SK-N-SH treated with all-trans-retinoic acid at 6 μM for 48 hours (cell line): Measurements from ENCODE around the gene DIPK1B.

Source experiments
- ARNTL ChIP-seq: fragments of 450-650 bp; formaldehyde crosslinking; IDR thresholded peaks from 2 replicates; pipeline ENCODE4 v1.5.0; 2020; ENCODE audit warnings: low read depth, mild to moderate bottlenecking, moderate library complexity, borderline replicate concordance
- CSDC2 ChIP-seq: fragments of 250-450 bp; sonication (Bioruptor Pico); IDR thresholded peaks from 2 replicates; pipeline ENCODE4 v1.5.0; 2020; ENCODE audit warnings: mild to moderate bottlenecking, moderate library complexity
- ESRRG ChIP-seq: fragments of 250-450 bp; sonication (Bioruptor Pico); IDR thresholded peaks from 2 replicates; pipeline ENCODE4 v1.6.1; 2021; ENCODE audit warnings: mild to moderate bottlenecking
- ISL1 ChIP-seq: fragments of 250-450 bp; sonication (Bioruptor Pico); IDR thresholded peaks from 2 replicates; pipeline ENCODE4 v2.1.2; 2022; ENCODE audit warnings: mild to moderate bottlenecking, moderate library complexity
- RARB ChIP-seq: fragments of 250-450 bp; sonication (Bioruptor Pico); IDR thresholded peaks from 2 replicates; pipeline ENCODE4 v1.8.0; 2021; ENCODE audit warnings: mild to moderate bottlenecking, moderate library complexity
- TCF4 ChIP-seq: fragments of 250-450 bp; sonication (Bioruptor Pico); IDR thresholded peaks from 2 replicates; pipeline ENCODE4 v1.8.0; 2021; ENCODE audit warnings: mild to moderate bottlenecking, moderate library complexity, borderline replicate concordance
- ZC3H10 ChIP-seq: fragments of 250-450 bp; sonication (Bioruptor Pico); IDR thresholded peaks from 2 replicates; pipeline ENCODE4 v1.5.1; 2021; ENCODE audit warnings: mild to moderate bottlenecking, moderate library complexity
- ZFP3 ChIP-seq: fragments of 250-450 bp; sonication (Bioruptor Pico); IDR thresholded peaks from 2 replicates; pipeline ENCODE4 v1.5.0; 2020; ENCODE audit warnings: mild to moderate bottlenecking, moderate library complexity
- ZFP30 ChIP-seq: fragments of 450-650 bp; formaldehyde crosslinking; IDR thresholded peaks from 2 replicates; pipeline ENCODE4 v1.5.0; 2022; ENCODE audit warnings: mild to moderate bottlenecking, moderate library complexity
- ZNF565 ChIP-seq: fragments of 450-650 bp; formaldehyde crosslinking; conservative IDR thresholded peaks from 2 replicates; pipeline ENCODE4 v1.5.0; 2020; ENCODE audit warnings: low read depth, mild to moderate bottlenecking, moderate library complexity
- ZNF8 ChIP-seq: fragments of 450-650 bp; formaldehyde crosslinking; IDR thresholded peaks from 2 replicates; pipeline ENCODE4 v1.5.0; 2020; ENCODE audit warnings: mild to moderate bottlenecking, moderate library complexity
- TF ChIP-seq, protein P1 (sequence below): fragments of 250-450 bp; sonication (Bioruptor Pico); IDR thresholded peaks from 2 replicates; pipeline ENCODE4 v1.5.1; 2021; ENCODE audit warnings: mild to moderate bottlenecking, moderate library complexity
- TF ChIP-seq, protein P2 (sequence below): fragments of 250-450 bp; sonication (Bioruptor Pico); IDR thresholded peaks from 2 replicates; pipeline ENCODE4 v1.8.0; 2020; ENCODE audit warnings: mild to moderate bottlenecking, moderate library complexity, borderline replicate concordance

DNA sequence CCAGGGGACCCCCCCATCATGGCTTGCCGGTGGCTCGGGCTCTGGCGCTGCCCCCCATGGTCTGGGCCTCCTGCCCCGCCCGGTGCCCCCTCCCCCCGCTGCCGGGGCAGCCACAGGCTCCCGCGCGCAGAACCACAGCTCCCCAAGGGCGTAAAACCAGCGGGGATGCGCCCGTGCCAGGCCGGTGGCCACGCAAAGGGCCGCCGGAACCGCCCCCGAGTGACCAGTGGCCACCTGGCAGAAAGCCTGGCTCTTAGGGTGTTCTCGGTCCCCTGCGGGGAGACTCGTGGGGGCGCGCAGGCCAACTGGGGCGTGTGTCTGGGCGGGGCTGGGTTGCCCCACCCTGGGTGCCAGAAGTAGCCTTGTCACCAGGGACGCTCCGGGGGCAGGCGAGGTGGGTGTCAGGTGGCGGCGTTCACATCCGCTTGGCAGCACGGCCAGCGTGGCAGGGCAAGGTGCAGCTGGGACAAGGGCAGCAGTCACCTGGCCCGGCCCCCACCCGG, 24.6 kb upstream of the DIPK1B start:
- TF ChIP-seq, protein P1, sequence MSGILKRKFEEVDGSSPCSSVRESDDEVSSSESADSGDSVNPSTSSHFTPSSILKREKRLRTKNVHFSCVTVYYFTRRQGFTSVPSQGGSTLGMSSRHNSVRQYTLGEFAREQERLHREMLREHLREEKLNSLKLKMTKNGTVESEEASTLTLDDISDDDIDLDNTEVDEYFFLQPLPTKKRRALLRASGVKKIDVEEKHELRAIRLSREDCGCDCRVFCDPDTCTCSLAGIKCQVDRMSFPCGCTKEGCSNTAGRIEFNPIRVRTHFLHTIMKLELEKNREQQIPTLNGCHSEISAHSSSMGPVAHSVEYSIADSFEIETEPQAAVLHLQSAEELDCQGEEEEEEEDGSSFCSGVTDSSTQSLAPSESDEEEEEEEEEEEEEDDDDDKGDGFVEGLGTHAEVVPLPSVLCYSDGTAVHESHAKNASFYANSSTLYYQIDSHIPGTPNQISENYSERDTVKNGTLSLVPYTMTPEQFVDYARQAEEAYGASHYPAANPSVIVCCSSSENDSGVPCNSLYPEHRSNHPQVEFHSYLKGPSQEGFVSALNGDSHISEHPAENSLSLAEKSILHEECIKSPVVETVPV, result no peak
- TF ChIP-seq ARNTL (no peak), ZFP30 (CRISPR knock-in tag) (no peak), ESRRG (CRISPR knock-in tag) (no peak), CSDC2 (CRISPR knock-in tag) (no peak), TCF4 (no peak), ISL1 (CRISPR knock-in tag) (no peak), ZFP3 (CRISPR knock-in tag) (no peak), RARB (CRISPR knock-in tag) (no peak), ZNF565 (CRISPR knock-in tag) (no peak), ZC3H10 (CRISPR knock-in tag) (no peak), ZNF8 (CRISPR knock-in tag) (no peak)
- TF ChIP-seq, protein P2, sequence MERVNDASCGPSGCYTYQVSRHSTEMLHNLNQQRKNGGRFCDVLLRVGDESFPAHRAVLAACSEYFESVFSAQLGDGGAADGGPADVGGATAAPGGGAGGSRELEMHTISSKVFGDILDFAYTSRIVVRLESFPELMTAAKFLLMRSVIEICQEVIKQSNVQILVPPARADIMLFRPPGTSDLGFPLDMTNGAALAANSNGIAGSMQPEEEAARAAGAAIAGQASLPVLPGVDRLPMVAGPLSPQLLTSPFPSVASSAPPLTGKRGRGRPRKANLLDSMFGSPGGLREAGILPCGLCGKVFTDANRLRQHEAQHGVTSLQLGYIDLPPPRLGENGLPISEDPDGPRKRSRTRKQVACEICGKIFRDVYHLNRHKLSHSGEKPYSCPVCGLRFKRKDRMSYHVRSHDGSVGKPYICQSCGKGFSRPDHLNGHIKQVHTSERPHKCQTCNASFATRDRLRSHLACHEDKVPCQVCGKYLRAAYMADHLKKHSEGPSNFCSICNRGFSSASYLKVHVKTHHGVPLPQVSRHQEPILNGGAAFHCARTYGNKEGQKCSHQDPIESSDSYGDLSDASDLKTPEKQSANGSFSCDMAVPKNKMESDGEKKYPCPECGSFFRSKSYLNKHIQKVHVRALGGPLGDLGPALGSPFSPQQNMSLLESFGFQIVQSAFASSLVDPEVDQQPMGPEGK, result no peak
